A549 (cell line): ENCODE measurements around the gene STYXL1. TPM values are rescaled to one million over a fixed set of nuclear protein-coding genes. Genes with fewer than 3 reads are reported as not detected.

ENCODE experiments used
- ATAC-seq, 2 experiments: fragments of 200-7000 bp in 1 of 2; fragments of >200 bp in 1 of 2; cut with Nextera tagmentation in 1 of 2; cut with Tn5 transposase in 1 of 2; 3 replicates each; pipeline versions ENCODE4 v1.8.0 to v1.9.1; 2018 to 2020; ENCODE audit warnings: mild to moderate bottlenecking in 1 of 2, moderate library complexity in 1 of 2
- CTCF ChIA-PET: fragments of 300-600 bp; sonication (Branson Sonifier 250); formaldehyde crosslinking; extraction: SDS; loops from one replicate; lab custom pipeline; 2021; ENCODE audit warnings: antibody characterized with exemption, inconsistent platforms; lab: Yijun Ruan, JAX
- POLR2A ChIA-PET: fragments of 350-600 bp; formaldehyde crosslinking; extraction: SDS; loops from one replicate; lab custom pipeline; 2021; ENCODE audit warnings: antibody characterized with exemption, inconsistent platforms; lab: Yijun Ruan, JAX
- DNase-seq, 2 experiments: peaks; one replicate each; pipeline versions ENCODE4 v3.0.0 to v3.0.0-alpha.2; 2011 to 2016; ENCODE audit warnings: low read depth in 1 of 2, low spot score in 1 of 2
- FAIRE-seq: peaks from 2 replicates; lab custom pipeline; 2011; peaks lifted over from hg19 to GRCh38; lab: Jason Lieb, UNC
- H3K27ac ChIP-seq, 2 experiments: fragments of >200 bp; sonication (Bioruptor Twin); formaldehyde crosslinking; 3 replicates each; pipeline ENCODE4 v1.5.1; 2016 to 2017
- H3K4me1 ChIP-seq: fragments of >200 bp; sonication (Bioruptor Twin); formaldehyde crosslinking; 3 replicates; pipeline ENCODE4 v1.6.1; 2016
- H3K4me2 ChIP-seq: fragments of >200 bp; sonication (Bioruptor Twin); formaldehyde crosslinking; 3 replicates; pipeline ENCODE4 v1.6.1; 2016
- H3K4me3 ChIP-seq: fragments of >200 bp; sonication (Bioruptor Twin); formaldehyde crosslinking; 3 replicates; pipeline ENCODE4 v1.5.1; 2016
- H3K9me3 ChIP-seq: fragments of >200 bp; sonication (Bioruptor Twin); formaldehyde crosslinking; 3 replicates; pipeline ENCODE4 v1.6.1; 2016
- CBX8 ChIP-seq: fragments of 200-600 bp; sonication (generic); IDR thresholded peaks from 2 replicates; pipeline ENCODE4 v1.6.1; 2016
- CEBPB ChIP-seq, 2 experiments: fragments of >200 bp in 1 of 2; sonication (Bioruptor Twin) in 1 of 2; formaldehyde crosslinking in 1 of 2; IDR thresholded peaks; 2 replicates each; pipeline ENCODE4 v1.6.1; 2012 to 2016
- CHD2 ChIP-seq: fragments of 150-350 bp; IDR thresholded peaks from 2 replicates; pipeline ENCODE4 v1.6.1; 2014; ENCODE audit warnings: low read length; ENCODE audit not compliant: partially characterized antibody
- ESRRA ChIP-seq: fragments of 150-350 bp; IDR thresholded peaks from 2 replicates; pipeline ENCODE4 v1.6.1; 2014; ENCODE audit warnings: mild to moderate bottlenecking, low read length, borderline replicate concordance
- HEYL ChIP-seq: fragments of 250-450 bp; sonication (Bioruptor Pico); IDR thresholded peaks from 2 replicates; pipeline ENCODE4 v1.8.0; 2021; ENCODE audit warnings: mild to moderate bottlenecking, moderate library complexity
- KDM1A ChIP-seq: fragments of 200-600 bp; sonication (generic); IDR thresholded peaks from 2 replicates; pipeline ENCODE4 v1.6.1; 2016; ENCODE audit warnings: low read depth, mild to moderate bottlenecking
- KDM5A ChIP-seq: fragments of 200-600 bp; sonication (generic); IDR thresholded peaks from 2 replicates; pipeline ENCODE4 v1.6.1; 2016; ENCODE audit warnings: antibody characterized with exemption, mild to moderate bottlenecking
- MAFK ChIP-seq: fragments of 450-650 bp; IDR thresholded peaks from 2 replicates; pipeline ENCODE4 v1.6.1; 2014; ENCODE audit not compliant: partially characterized antibody
- MYC ChIP-seq: IDR thresholded peaks from 2 replicates; pipeline ENCODE4 v1.6.1; 2012; ENCODE audit warnings: mild to moderate bottlenecking, inconsistent platforms, low read length, improper control_type of control experiment, borderline replicate concordance
- NFE2L2 ChIP-seq: fragments of 150-350 bp; conservative IDR thresholded peaks from 2 replicates; pipeline ENCODE4 v1.6.1; 2014; ENCODE audit warnings: low read length
- POLR2A ChIP-seq: IDR thresholded peaks from 2 replicates; pipeline ENCODE4 v1.6.1; 2012; ENCODE audit warnings: mild to moderate bottlenecking, low read length
- POLR2AphosphoS2 ChIP-seq: conservative IDR thresholded peaks from 2 replicates; pipeline ENCODE4 v1.6.1; 2012; ENCODE audit warnings: low read length, improper control_type of control experiment, inconsistent platforms
- RARB ChIP-seq: fragments of 250-450 bp; sonication (Bioruptor Pico); IDR thresholded peaks from 2 replicates; pipeline ENCODE4 v1.8.0; 2021; ENCODE audit warnings: mild to moderate bottlenecking, moderate library complexity
- RCOR1 ChIP-seq: fragments of 150-350 bp; IDR thresholded peaks from 2 replicates; pipeline ENCODE4 v1.6.1; 2014; ENCODE audit warnings: antibody characterized with exemption, low read length, low read depth
- RNF2 ChIP-seq: fragments of 200-600 bp; sonication (generic); IDR thresholded peaks from 2 replicates; pipeline ENCODE4 v1.6.1; 2016; ENCODE audit warnings: low read depth, mild to moderate bottlenecking, antibody characterized with exemption, moderate library complexity, borderline replicate concordance
- SMC3 ChIP-seq: fragments of >200 bp; sonication (Bioruptor Twin); formaldehyde crosslinking; IDR thresholded peaks from 3 replicates; pipeline ENCODE4 v1.6.1; 2018; ENCODE audit warnings: inconsistent platforms
- TFCP2L1 ChIP-seq: fragments of 250-450 bp; sonication (Bioruptor Pico); IDR thresholded peaks from 2 replicates; pipeline ENCODE4 v1.5.0; 2021; ENCODE audit warnings: mild to moderate bottlenecking
- TP53 ChIP-seq: fragments of 250-450 bp; sonication (Bioruptor Pico); IDR thresholded peaks from 2 replicates; pipeline ENCODE4 v1.5.0; 2021; ENCODE audit warnings: mild to moderate bottlenecking, moderate library complexity
- ZC3H11A ChIP-seq: fragments of 450-650 bp; IDR thresholded peaks from 2 replicates; pipeline ENCODE4 v1.6.1; 2014; ENCODE audit warnings: antibody characterized with exemption, mild to moderate bottlenecking
- ZSCAN20 ChIP-seq: fragments of 250-450 bp; sonication (Bioruptor Pico); IDR thresholded peaks from 2 replicates; pipeline ENCODE4 v1.8.0; 2022; ENCODE audit warnings: mild to moderate bottlenecking, moderate library complexity
- WGBS: methylation state at CpG from one replicate; pipeline ENCODE4 v1.1.6; 2017; ENCODE audit errors: missing lambda C conversion rate; 5-methylcytosine and 5-hydroxymethylcytosine counted together
- polyA plus RNA-seq, 4 experiments: library from polyadenylated mRNA; depleted of rRNA in 3 of 4; stranded (reverse); fragments of >200 nt; fragmentation: RNase III in 1 of 4; extraction: RNeasy Plus Mini Kit Qiagen cat#74134 plus additional on column Dnase treatment in 1 of 4; gene quantifications; 2 replicates in 3 of 4; 3 replicates in 1 of 4; pipeline ENCODE4 v1.2.3, GENCODE V29; 2011 to 2017
- TF ChIP-seq, protein P1 (sequence below): fragments of >200 bp; sonication (Bioruptor Twin); formaldehyde crosslinking; IDR thresholded peaks from 3 replicates; pipeline ENCODE4 v1.5.1; 2016
- TF ChIP-seq, protein P2 (sequence below): IDR thresholded peaks from 2 replicates; pipeline ENCODE4 v1.6.1; 2012; ENCODE audit warnings: low read depth, borderline replicate concordance
- TF ChIP-seq, protein P3 (sequence below): IDR thresholded peaks from 2 replicates; pipeline ENCODE4 v1.6.1; 2012
- TF ChIP-seq, protein P4 (sequence below): fragments of 250-450 bp; sonication (Bioruptor Pico); IDR thresholded peaks from 2 replicates; pipeline ENCODE4 v1.5.0; 2021; ENCODE audit warnings: mild to moderate bottlenecking, moderate library complexity, borderline replicate concordance
- TF ChIP-seq, protein P5 (sequence below): fragments of >200 bp; sonication (Bioruptor Twin); formaldehyde crosslinking; IDR thresholded peaks from 3 replicates; pipeline ENCODE4 v1.6.1; 2016
- TF ChIP-seq, protein P6 (sequence below): IDR thresholded peaks from 2 replicates; pipeline ENCODE4 v1.6.1; 2012

STYXL1 gene
- polyA plus RNA-seq, 2 of the 4 experiments (the other 2 are of a cell fraction): 36.0 to 76.8 TPM

DNA sequence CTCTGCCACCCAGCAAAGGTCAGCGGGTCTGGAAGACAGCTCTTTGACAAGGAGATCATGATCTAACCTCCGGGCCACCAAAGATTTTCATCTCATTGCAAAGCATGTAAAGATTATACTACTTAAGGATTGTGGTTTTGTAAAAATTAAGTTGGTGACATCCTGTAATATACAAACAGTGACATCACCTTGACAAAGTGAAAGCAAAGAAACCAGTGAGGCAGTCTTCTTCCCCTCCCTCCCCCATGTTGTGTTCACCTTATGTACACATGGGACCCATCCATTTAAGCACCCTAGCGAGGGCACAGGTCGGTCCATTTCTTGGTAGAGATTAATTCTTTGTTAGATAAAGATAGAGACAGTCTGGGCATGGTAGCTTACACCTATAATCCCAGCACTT, 4.0 kb upstream of the STYXL1 start:
- Histone ChIP-seq H3K4me2 (no peak overlapping the region), H3K4me1 (peaks cover 31% of the 10 kb centered on the region), H3K27ac (no peak overlapping the region), H3K4me3 (no peak overlapping the region), H3K9me3 (no peaks in the 10 kb centered on the region)
- DNase-seq (no peak), ATAC-seq (no peak), FAIRE-seq (no peak)
- ChIA-PET CTCF (interaction anchor here (1.2 to 3.0 kb wide), 2 partner anchors 17 to 126 kb away, joined by 3 to 24 read pairs; no protein-coding TSS in a partner anchor), POLR2A (no interaction called here)
- TF ChIP-seq CEBPB (IDR thresholded peaks at IDR 0.05) (no peak), KDM5A (no peak), HEYL (CRISPR knock-in tag) (no peak), RNF2 (no peak), TFCP2L1 (CRISPR knock-in tag) (no peak), ESRRA (no peak), SMC3 (no peak)
- TF ChIP-seq, protein P1, sequence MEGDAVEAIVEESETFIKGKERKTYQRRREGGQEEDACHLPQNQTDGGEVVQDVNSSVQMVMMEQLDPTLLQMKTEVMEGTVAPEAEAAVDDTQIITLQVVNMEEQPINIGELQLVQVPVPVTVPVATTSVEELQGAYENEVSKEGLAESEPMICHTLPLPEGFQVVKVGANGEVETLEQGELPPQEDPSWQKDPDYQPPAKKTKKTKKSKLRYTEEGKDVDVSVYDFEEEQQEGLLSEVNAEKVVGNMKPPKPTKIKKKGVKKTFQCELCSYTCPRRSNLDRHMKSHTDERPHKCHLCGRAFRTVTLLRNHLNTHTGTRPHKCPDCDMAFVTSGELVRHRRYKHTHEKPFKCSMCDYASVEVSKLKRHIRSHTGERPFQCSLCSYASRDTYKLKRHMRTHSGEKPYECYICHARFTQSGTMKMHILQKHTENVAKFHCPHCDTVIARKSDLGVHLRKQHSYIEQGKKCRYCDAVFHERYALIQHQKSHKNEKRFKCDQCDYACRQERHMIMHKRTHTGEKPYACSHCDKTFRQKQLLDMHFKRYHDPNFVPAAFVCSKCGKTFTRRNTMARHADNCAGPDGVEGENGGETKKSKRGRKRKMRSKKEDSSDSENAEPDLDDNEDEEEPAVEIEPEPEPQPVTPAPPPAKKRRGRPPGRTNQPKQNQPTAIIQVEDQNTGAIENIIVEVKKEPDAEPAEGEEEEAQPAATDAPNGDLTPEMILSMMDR: no peak
- TF ChIP-seq, protein P2, sequence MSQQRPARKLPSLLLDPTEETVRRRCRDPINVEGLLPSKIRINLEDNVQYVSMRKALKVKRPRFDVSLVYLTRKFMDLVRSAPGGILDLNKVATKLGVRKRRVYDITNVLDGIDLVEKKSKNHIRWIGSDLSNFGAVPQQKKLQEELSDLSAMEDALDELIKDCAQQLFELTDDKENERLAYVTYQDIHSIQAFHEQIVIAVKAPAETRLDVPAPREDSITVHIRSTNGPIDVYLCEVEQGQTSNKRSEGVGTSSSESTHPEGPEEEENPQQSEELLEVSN: no peak
- TF ChIP-seq, protein P3, sequence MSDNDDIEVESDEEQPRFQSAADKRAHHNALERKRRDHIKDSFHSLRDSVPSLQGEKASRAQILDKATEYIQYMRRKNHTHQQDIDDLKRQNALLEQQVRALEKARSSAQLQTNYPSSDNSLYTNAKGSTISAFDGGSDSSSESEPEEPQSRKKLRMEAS: no peak
- 94% methylated on average over 4 of the region's 4 CpGs for WGBS

DNA sequence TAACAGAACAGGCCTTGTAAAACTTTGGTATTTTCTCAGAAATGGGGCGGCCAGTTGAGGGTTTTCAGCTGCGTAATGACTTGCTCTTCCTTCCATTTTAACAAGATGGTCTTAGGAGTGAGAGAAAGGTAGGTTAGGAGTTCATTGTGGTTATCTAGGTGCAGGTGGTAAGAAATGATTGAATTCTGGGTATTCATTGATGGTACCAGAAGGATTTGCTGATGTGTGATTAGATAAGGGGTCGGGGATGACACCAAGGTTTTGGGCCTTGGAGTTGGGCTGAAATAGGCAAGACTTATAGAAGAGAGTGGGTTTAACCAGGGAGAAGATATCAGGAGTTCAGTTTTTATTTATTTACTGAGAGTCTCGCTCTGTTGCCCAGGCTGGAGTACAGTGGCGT, 2.7 kb upstream of the STYXL1 start:
- ATAC-seq: no peak
- no peaks in the 10 kb centered on the region for H3K9me3 ChIP-seq
- TF ChIP-seq MYC: no peak
- no peak for TF ChIP-seq CHD2
- no peak for TF ChIP-seq NFE2L2
- TF ChIP-seq ZSCAN20 (CRISPR knock-in tag): no peak
- TF ChIP-seq ZC3H11A: no peak
- TF ChIP-seq POLR2A: no peak
- no peak for TF ChIP-seq RARB (CRISPR knock-in tag)
- TF ChIP-seq, protein P4, sequence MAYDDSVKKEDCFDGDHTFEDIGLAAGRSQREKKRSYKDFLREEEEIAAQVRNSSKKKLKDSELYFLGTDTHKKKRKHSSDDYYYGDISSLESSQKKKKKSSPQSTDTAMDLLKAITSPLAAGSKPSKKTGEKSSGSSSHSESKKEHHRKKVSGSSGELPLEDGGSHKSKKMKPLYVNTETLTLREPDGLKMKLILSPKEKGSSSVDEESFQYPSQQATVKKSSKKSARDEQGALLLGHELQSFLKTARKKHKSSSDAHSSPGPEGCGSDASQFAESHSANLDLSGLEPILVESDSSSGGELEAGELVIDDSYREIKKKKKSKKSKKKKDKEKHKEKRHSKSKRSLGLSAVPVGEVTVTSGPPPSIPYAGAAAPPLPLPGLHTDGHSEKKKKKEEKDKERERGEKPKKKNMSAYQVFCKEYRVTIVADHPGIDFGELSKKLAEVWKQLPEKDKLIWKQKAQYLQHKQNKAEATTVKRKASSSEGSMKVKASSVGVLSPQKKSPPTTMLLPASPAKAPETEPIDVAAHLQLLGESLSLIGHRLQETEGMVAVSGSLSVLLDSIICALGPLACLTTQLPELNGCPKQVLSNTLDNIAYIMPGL (CRISPR knock-in tag): no peak
- TF ChIP-seq MAFK: no peak
- TF ChIP-seq TP53 (CRISPR knock-in tag): no peak
- TF ChIP-seq, protein P5, sequence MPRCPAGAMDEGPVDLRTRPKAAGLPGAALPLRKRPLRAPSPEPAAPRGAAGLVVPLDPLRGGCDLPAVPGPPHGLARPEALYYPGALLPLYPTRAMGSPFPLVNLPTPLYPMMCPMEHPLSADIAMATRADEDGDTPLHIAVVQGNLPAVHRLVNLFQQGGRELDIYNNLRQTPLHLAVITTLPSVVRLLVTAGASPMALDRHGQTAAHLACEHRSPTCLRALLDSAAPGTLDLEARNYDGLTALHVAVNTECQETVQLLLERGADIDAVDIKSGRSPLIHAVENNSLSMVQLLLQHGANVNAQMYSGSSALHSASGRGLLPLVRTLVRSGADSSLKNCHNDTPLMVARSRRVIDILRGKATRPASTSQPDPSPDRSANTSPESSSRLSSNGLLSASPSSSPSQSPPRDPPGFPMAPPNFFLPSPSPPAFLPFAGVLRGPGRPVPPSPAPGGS: no peak
- TF ChIP-seq RCOR1: no peak
- no peak for TF ChIP-seq CBX8
- TF ChIP-seq SMC3: no peak
- TF ChIP-seq, protein P3: no peak
- TF ChIP-seq, protein P6, sequence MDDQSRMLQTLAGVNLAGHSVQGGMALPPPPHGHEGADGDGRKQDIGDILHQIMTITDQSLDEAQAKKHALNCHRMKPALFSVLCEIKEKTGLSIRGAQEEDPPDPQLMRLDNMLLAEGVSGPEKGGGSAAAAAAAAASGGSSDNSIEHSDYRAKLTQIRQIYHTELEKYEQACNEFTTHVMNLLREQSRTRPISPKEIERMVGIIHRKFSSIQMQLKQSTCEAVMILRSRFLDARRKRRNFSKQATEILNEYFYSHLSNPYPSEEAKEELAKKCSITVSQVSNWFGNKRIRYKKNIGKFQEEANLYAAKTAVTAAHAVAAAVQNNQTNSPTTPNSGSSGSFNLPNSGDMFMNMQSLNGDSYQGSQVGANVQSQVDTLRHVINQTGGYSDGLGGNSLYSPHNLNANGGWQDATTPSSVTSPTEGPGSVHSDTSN: no peak
- no peak for TF ChIP-seq POLR2AphosphoS2
- TF ChIP-seq, protein P2: no peak
- no peak for TF ChIP-seq KDM1A
- FAIRE-seq: no peak
- no peak overlapping the region for H3K4me3 ChIP-seq
- ChIA-PET CTCF (interaction anchor here (1.0 to 3.6 kb wide), 3 partner anchors 19 to 81 kb away, joined by 3 to 17 read pairs (median 3); no protein-coding TSS in a partner anchor), POLR2A (no interaction called here)
- 92% methylated on average over 5 of the region's 5 CpGs for WGBS
- no peak overlapping the region; the same call in 2 of the 3 replicates for H3K4me2 ChIP-seq
- DNase-seq: no peak
- H3K27ac ChIP-seq: no peak overlapping the region
- peaks cover 40% of the 10 kb centered on the region for H3K4me1 ChIP-seq
